Measurements from ENCODE around the gene NDUFAF7. TPM values are rescaled to one million over a fixed set of nuclear protein-coding genes. Genes with fewer than 3 reads are reported as not detected.
"Not testable (repeated sequence)": the region's sequence is repeated elsewhere in the genome, so short reads cannot be mapped to it uniquely, and the experiment has no call there.

NDUFAF7 gene
- total RNA-seq, 4 donors from 2014 or later: 16.8 to 39.6 (median 22.0) TPM

DNA sequence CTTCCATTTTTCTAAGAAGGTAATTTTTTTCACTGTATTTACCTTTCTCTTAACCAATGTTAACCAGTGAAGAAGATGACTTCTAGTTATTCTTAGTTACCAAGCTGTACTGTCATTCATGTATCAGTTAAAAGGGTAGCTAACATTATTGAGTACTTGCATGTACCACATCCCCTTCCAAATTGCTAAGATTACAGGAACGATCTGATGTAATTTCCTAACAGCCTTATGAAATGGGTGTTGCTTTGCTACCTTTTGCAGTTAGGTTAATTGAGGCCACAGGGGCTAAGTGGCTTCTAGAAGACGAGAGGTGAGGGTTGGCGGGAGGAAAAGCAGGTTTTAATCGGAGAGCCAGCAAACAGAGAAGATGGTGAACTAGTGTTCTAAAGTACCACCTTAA, 41.2 kb upstream of the NDUFAF7 start:
- no peaks in the 10 kb centered on the region for H3K9me3 ChIP-seq
- no peak overlapping the region for H3K4me3 ChIP-seq
- H3K36me3 ChIP-seq: no peaks in the 10 kb centered on the region
- H3K27ac ChIP-seq: no peak overlapping the region
- H3K27me3 ChIP-seq: no peaks in the 10 kb centered on the region
- H3K4me1 ChIP-seq: no peaks in the 10 kb centered on the region
- no peak for TF ChIP-seq POLR2A (IDR thresholded peaks at IDR 0.05)
- TF ChIP-seq, protein P1, sequence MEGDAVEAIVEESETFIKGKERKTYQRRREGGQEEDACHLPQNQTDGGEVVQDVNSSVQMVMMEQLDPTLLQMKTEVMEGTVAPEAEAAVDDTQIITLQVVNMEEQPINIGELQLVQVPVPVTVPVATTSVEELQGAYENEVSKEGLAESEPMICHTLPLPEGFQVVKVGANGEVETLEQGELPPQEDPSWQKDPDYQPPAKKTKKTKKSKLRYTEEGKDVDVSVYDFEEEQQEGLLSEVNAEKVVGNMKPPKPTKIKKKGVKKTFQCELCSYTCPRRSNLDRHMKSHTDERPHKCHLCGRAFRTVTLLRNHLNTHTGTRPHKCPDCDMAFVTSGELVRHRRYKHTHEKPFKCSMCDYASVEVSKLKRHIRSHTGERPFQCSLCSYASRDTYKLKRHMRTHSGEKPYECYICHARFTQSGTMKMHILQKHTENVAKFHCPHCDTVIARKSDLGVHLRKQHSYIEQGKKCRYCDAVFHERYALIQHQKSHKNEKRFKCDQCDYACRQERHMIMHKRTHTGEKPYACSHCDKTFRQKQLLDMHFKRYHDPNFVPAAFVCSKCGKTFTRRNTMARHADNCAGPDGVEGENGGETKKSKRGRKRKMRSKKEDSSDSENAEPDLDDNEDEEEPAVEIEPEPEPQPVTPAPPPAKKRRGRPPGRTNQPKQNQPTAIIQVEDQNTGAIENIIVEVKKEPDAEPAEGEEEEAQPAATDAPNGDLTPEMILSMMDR (IDR thresholded peaks at IDR 0.05): no peak
- DNase-seq: no peak

DNA sequence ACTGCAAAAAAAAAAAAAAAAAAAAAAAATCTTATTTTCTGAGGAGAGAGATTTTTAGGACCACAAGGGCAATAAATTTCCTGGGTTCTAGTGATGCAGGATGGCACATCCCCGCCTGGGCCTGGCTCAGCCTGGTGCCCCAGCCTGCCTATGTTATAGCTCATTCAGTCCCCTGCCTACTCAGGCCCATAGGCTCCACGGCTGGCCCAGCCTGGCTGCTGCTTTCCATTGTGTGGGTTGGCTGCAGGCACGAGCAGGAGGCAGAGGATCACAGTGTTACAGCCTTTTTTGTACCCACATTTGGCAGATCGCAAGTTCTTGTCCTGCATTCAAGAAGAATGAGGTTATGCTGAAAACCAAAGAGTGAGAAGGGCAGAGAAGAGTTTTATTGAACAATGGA, 40.2 kb upstream of the NDUFAF7 start:
- Histone ChIP-seq H3K27ac (no peak overlapping the region), H3K27me3 (no peaks in the 10 kb centered on the region), H3K36me3 (no peaks in the 10 kb centered on the region), H3K4me1 (no peaks in the 10 kb centered on the region), H3K4me3 (no peak overlapping the region), H3K9me3 (no peaks in the 10 kb centered on the region)
- TF ChIP-seq, protein P1 (IDR thresholded peaks at IDR 0.05): no peak
- TF ChIP-seq POLR2A (IDR thresholded peaks at IDR 0.05): no peak
- DNase-seq: no peak

DNA sequence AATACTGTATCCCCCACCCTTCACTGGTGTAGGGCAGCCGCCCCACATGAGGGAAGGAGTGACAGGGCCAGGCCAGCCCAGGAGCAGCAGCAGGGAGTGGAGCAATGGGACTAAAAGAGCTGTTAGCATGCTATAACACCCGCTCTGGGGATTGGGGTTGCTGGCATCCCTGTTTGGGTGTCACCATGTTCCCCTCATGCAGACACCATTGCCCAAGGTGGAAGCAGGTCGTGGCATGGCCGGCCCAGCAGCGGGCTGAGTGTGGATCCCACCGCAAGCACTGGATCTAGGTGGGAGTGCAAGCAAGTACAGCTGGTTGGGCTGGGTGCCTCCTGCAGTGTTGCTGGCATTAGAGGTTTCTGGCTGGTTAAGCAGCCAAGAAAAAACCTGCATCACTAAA, 39.7 kb upstream of the NDUFAF7 start:
- no peaks in the 10 kb centered on the region for H3K36me3 ChIP-seq
- no peak overlapping the region for H3K4me3 ChIP-seq
- no peak overlapping the region for H3K27ac ChIP-seq
- H3K27me3 ChIP-seq: no peaks in the 10 kb centered on the region
- no peak for DNase-seq
- TF ChIP-seq, protein P1 (IDR thresholded peaks at IDR 0.05): no peak
- no peak for TF ChIP-seq POLR2A (IDR thresholded peaks at IDR 0.05)
- H3K9me3 ChIP-seq: no peaks in the 10 kb centered on the region
- H3K4me1 ChIP-seq: no peaks in the 10 kb centered on the region

DNA sequence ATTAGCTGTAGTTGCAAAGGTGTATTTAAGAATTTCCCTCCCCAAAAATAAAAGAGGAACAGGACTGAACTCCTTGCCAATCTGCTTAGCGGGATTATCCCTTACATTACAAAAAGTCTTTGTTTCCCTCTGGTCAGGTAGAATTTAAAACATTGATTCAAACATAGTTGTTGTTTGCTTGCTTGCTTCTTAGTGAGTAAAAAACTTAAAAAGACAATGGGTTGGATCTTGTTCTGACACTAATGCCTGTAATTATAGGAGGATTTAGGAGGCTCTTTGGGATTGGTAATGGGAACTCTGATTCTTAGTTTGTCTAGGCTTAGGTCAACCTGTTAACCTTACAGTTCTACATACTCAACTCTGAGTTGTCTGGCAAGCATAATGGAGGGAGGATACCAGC, 38.9 kb upstream of the NDUFAF7 start:
- TF ChIP-seq, protein P1 (IDR thresholded peaks at IDR 0.05): no peak
- TF ChIP-seq POLR2A (IDR thresholded peaks at IDR 0.05): no peak
- DNase-seq: no peak
- H3K4me3 ChIP-seq: no peak overlapping the region
- no peak overlapping the region for H3K27ac ChIP-seq
- H3K9me3 ChIP-seq: no peaks in the 10 kb centered on the region
- peaks cover 0 to 5% (median 4%) of the 10 kb centered on the region in 4 donors for H3K4me1 ChIP-seq
- no peaks in the 10 kb centered on the region for H3K36me3 ChIP-seq
- no peaks in the 10 kb centered on the region for H3K27me3 ChIP-seq

DNA sequence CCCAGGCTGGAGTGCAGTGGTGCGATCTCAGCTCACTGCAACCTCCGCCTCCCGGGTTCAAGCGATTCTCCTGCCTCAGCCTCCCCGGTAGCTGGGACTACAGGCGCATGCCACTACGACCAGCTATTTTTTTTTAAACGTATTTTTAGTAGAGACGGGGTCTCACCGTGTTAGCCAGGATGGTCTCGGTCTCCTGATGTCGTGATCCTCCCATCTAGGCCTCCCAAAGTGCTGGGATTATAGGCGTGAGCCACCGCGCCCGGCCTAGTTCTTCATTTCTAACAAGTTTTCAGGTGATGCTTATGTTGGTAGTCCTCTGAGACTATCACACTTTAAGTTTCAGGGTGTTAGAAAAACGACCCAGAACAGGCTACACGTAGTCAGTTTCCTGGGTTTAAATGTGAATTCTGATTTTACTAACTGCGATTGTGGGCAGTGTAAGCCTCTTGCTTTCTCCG, 35.6 kb upstream of the NDUFAF7 start:
- not testable (repeated sequence) for H3K9me3 ChIP-seq, H3K27me3 ChIP-seq, H3K36me3 ChIP-seq, DNase-seq
- peak overlapping the region; percentile 82 to 91 (median 89) for H3K27ac ChIP-seq
- peaks cover 0 to 13% (median 8%) of the 10 kb centered on the region in 4 donors for H3K4me1 ChIP-seq
- H3K4me3 ChIP-seq: peak overlapping the region; percentile 70 to 89 (median 80)

DNA sequence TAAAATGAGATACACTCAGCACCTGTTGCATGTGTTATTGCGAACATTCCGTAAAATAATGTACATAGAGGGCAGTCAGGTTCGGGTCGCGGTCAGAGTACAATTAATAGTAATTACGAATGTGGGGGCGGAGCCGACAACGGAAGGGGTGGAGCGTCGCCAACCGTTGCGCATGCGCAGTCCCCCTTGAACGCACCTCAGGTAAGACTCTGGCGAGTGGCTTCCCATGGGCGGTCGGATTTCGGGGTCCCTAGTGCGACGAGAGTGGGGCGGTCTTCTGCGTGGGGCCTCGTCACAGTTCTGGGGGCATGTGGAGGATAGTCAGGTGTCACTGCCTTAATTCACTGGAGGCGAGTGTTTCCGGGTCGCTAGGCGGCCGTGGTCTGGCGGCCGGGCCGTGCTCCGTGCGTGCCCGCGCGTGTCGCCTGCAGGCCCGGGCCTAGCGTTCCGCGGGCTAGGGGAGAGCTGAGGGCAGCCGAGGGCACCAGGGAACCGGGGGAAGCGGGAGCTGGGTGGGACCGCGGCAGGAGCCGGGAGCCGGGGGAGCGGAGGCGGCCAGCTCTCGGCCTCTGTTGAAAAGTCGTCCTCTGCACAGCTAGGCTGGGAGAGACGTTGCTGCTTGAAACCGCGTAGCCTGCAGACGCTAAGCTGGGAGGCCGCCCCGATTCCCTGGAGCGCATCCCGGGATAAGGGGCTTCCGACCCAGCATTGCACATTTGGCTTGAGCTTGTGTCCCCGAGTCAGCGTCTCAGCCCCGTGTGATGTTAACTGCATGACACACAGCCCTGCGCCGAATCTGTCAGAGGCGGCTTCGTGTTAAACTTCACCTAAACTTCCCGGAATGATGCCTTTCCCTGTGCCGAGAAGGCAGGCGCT, 34.9 kb upstream of the NDUFAF7 start, which contains the start of gene CEBPZOS:
Gene CEBPZOS (plus strand): TSS at position 177 of the 876 bp plus-strand sequence. CDS start 3,209 bp downstream, outside the sequence.
- peak; percentile 87 to 95 (median 93) for DNase-seq
- Histone ChIP-seq H3K9me3 (no peaks in the 10 kb centered on the region), H3K36me3 (peaks cover 0 to 7% (median 0%) of the 10 kb centered on the region in 3 donors), H3K27me3 (no peaks in the 10 kb centered on the region), H3K27ac (peak within 1 kb of the TSS; percentile 82 to 91 (median 89)), H3K4me1 (peaks cover 0 to 13% (median 8%) of the 10 kb centered on the region in 4 donors), H3K4me3 (peak within 1 kb of the TSS; percentile 70 to 89 (median 80))
- TF ChIP-seq, protein P1 (IDR thresholded peaks at IDR 0.05): peak in 2 of 6 experiments; percentile 9 to 13
- TF ChIP-seq POLR2A (IDR thresholded peaks at IDR 0.05): peak; percentile 76 to 81

All from Peyer's patch (tissue), 4 donors.